ENCODE results near the gene ADIPOR2.

DNA sequence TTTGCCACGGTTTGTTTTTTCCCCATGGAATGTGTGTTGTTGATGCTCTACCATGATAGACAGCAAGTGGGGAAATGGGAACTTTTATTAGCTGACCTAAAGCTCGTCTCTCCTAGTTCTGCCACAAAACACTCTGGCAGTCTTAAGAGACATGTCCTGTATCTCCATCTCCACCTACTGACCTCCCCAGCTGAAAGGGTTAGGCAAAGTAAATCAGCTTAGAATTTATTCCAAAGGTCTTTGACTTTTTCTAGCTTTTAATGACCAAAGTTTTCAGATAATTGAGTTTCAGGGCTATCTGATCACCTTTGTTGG is 9.4 kb upstream of the ADIPOR2 start:
- TF ChIP-seq, protein P1, sequence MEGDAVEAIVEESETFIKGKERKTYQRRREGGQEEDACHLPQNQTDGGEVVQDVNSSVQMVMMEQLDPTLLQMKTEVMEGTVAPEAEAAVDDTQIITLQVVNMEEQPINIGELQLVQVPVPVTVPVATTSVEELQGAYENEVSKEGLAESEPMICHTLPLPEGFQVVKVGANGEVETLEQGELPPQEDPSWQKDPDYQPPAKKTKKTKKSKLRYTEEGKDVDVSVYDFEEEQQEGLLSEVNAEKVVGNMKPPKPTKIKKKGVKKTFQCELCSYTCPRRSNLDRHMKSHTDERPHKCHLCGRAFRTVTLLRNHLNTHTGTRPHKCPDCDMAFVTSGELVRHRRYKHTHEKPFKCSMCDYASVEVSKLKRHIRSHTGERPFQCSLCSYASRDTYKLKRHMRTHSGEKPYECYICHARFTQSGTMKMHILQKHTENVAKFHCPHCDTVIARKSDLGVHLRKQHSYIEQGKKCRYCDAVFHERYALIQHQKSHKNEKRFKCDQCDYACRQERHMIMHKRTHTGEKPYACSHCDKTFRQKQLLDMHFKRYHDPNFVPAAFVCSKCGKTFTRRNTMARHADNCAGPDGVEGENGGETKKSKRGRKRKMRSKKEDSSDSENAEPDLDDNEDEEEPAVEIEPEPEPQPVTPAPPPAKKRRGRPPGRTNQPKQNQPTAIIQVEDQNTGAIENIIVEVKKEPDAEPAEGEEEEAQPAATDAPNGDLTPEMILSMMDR (IDR thresholded peaks at IDR 0.05) = no peak
- TF ChIP-seq EP300 (IDR thresholded peaks at IDR 0.05) (no peak), POLR2A (IDR thresholded peaks at IDR 0.05) (no peak)

All from ovary (tissue), 3 donors.